Activated naive CD4-positive, alpha-beta T cell treated with anti-CD3 and anti-CD28 coated beads for 36 hours (primary cell): ENCODE results near the gene MAST3. TPM values are rescaled to one million over a fixed set of nuclear protein-coding genes. Genes with fewer than 3 reads are reported as not detected.

Experiments
- CTCF ChIA-PET: fragments of 350-600 bp; sonication (Branson Sonifier 250); formaldehyde crosslinking; loops from one replicate; lab custom pipeline; 2021; ENCODE audit warnings: antibody characterized with exemption; lab: Charles Lee
- DNase-seq: peaks from one replicate; pipeline ENCODE4 v3.0.0-alpha.2; 2020
- H3K27ac Mint-ChIP-seq: one replicate; pipeline ENCODE4 v1.8.0; 2021; ENCODE audit warnings: mild to moderate bottlenecking, mixed read lengths
- H3K27me3 Mint-ChIP-seq: one replicate; pipeline ENCODE4 v1.8.0; 2021; ENCODE audit warnings: low read depth, mixed read lengths
- H3K36me3 Mint-ChIP-seq: one replicate; pipeline ENCODE4 v1.8.0; 2021; ENCODE audit warnings: low read depth, mixed read lengths
- H3K4me1 Mint-ChIP-seq: one replicate; pipeline ENCODE4 v1.8.0; 2021; ENCODE audit warnings: low read depth, mixed read lengths
- H3K4me3 Mint-ChIP-seq: one replicate; pipeline ENCODE4 v1.8.0; 2021; ENCODE audit warnings: mild to moderate bottlenecking, moderate library complexity, mixed read lengths
- H3K9me3 Mint-ChIP-seq: one replicate; pipeline ENCODE4 v1.8.0; 2021; ENCODE audit warnings: mixed read lengths
- intact Hi-C: fragments of 100-400 bp; cut with micrococcal nuclease; formaldehyde crosslinking; loops from one replicate; pipeline ENCODE4 v1.15.1; 2023
- total RNA-seq, 2 experiments: library from RNA; stranded (reverse); gene quantifications; one replicate each; pipeline ENCODE4 v1.2.3, GENCODE V29; 2021

MAST3 gene
- 10 to 100 TPM; 12.8 to 13.5 TPM for total RNA-seq

- peak; percentile 91 for DNase-seq
- Mint-ChIP-seq H3K4me3 (peak within 1 kb of the TSS; percentile 83), H3K36me3 (no peaks in the 10 kb centered on the region), H3K9me3 (no peaks in the 10 kb centered on the region), H3K4me1 (peaks cover 34% of the 10 kb centered on the region), H3K27ac (no peak within 1 kb of the TSS), H3K27me3 (no peaks in the 10 kb centered on the region)
- CTCF ChIA-PET, result interaction anchor here (0.6 to 1.4 kb wide), 6 partner anchors 9 to 293 kb away, joined by 3 to 8 read pairs (median 4); partner anchors contain the start of gene PIK3R2
- intact Hi-C loops, result loop anchor here (1.0 kb wide), 1 partner anchor 11 kb away; the partner anchor contains the start of gene IL12RB1
Observed at GRCh38 chr19:18097217-18097992, at the start of gene MAST3. TSS of gene MAST3 (plus strand) at chr19:18097778. CDS start at chr19:18097793, 15 bp downstream.

- Mint-ChIP-seq H3K4me3 (no peak overlapping the region), H3K27me3 (no peaks in the 10 kb centered on the region), H3K36me3 (no peaks in the 10 kb centered on the region), H3K4me1 (peaks cover 42% of the 10 kb centered on the region), H3K27ac (no peak overlapping the region), H3K9me3 (no peaks in the 10 kb centered on the region)
- DNase-seq, result no peak
- CTCF ChIA-PET, result interaction anchor here (0.6 to 0.9 kb wide), 3 partner anchors 39 to 53 kb away, joined by 4 to 8 read pairs (median 5); no protein-coding TSS in a partner anchor
- intact Hi-C loops, result no loop called here
Observed at GRCh38 chr19:18049385-18049784, 48.2 kb upstream of the MAST3 start.

GRCh38 chr19:18051887-18052286 lies 45.7 kb upstream of the MAST3 start:
- Mint-ChIP-seq H3K27ac (no peak overlapping the region), H3K4me1 (peaks cover 17% of the 10 kb centered on the region), H3K9me3 (no peaks in the 10 kb centered on the region), H3K27me3 (no peaks in the 10 kb centered on the region), H3K4me3 (no peak overlapping the region), H3K36me3 (no peaks in the 10 kb centered on the region)
- intact Hi-C loops, result no loop called here
- CTCF ChIA-PET, result interaction anchor here (1.0 kb wide), 1 partner anchor 28 kb away, joined by 3 read pairs; no protein-coding TSS in a partner anchor
- DNase-seq, result no peak

GRCh38 chr19:18053576-18054219 lies 43.9 kb upstream of the MAST3 start:
- H3K4me3 Mint-ChIP-seq, result no peak overlapping the region
- H3K27me3 Mint-ChIP-seq, result no peaks in the 10 kb centered on the region
- peak; percentile 47 for DNase-seq
- peaks cover 25% of the 10 kb centered on the region for H3K4me1 Mint-ChIP-seq
- H3K36me3 Mint-ChIP-seq, result no peaks in the 10 kb centered on the region
- no peak overlapping the region for H3K27ac Mint-ChIP-seq
- intact Hi-C loops, result no loop called here
- CTCF ChIA-PET, result interaction anchor here (0.8 to 1.0 kb wide), 2 partner anchors 36 to 46 kb away, joined by 3 to 4 read pairs; no protein-coding TSS in a partner anchor
- H3K9me3 Mint-ChIP-seq, result no peaks in the 10 kb centered on the region

- CTCF ChIA-PET, result interaction anchor here (0.6 to 10.4 kb wide), 5 partner anchors 32 to 482 kb away, joined by 3 to 148 read pairs (median 4); partner anchors contain the start of gene ARRDC2
- intact Hi-C loops, result no loop called here
- H3K27me3 Mint-ChIP-seq, result no peaks in the 10 kb centered on the region
Observed at GRCh38 chr19:18055967-18056366, 41.6 kb upstream of the MAST3 start.

GRCh38 chr19:18057557-18057956 lies 40.0 kb upstream of the MAST3 start:
- Mint-ChIP-seq H3K36me3 (no peaks in the 10 kb centered on the region), H3K4me1 (peaks cover 15% of the 10 kb centered on the region), H3K27ac (no peak overlapping the region), H3K4me3 (no peak overlapping the region), H3K9me3 (no peaks in the 10 kb centered on the region), H3K27me3 (no peaks in the 10 kb centered on the region)
- CTCF ChIA-PET, result interaction anchor here (0.6 to 10.4 kb wide), 7 partner anchors 22 to 111 kb away, joined by 3 to 148 read pairs (median 4); partner anchors contain the start of gene ARRDC2
- DNase-seq, result no peak
- intact Hi-C loops, result no loop called here

More at GRCh38 chr19:18055967-18056366, 41.6 kb upstream of the MAST3 start:
- Mint-ChIP-seq H3K4me1 (peaks cover 16% of the 10 kb centered on the region), H3K27ac (no peak overlapping the region), H3K36me3 (no peaks in the 10 kb centered on the region), H3K9me3 (no peaks in the 10 kb centered on the region), H3K4me3 (no peak overlapping the region)
- DNase-seq, result no peak

GRCh38 chr19:18058208-18059009 lies 39.2 kb upstream of the MAST3 start:
- no peaks in the 10 kb centered on the region for H3K9me3 Mint-ChIP-seq
- H3K4me1 Mint-ChIP-seq, result peaks cover 11% of the 10 kb centered on the region
- peak overlapping the region; percentile 59 for H3K27ac Mint-ChIP-seq
- no peak overlapping the region for H3K4me3 Mint-ChIP-seq
- peaks cover 2% of the 10 kb centered on the region for H3K36me3 Mint-ChIP-seq
- intact Hi-C loops, result loop anchor here (1.0 to 2.0 kb wide), 5 partner anchors 13 to 120 kb away; no protein-coding TSS in a partner anchor
- no peaks in the 10 kb centered on the region for H3K27me3 Mint-ChIP-seq
- CTCF ChIA-PET, result interaction anchor here (0.6 to 10.4 kb wide), 13 partner anchors 9 to 110 kb away, joined by 3 to 148 read pairs (median 3); partner anchors contain the start of gene ARRDC2
- peak; percentile 86 for DNase-seq

- H3K9me3 Mint-ChIP-seq, result no peaks in the 10 kb centered on the region
- peaks cover 4% of the 10 kb centered on the region for H3K36me3 Mint-ChIP-seq
- H3K4me3 Mint-ChIP-seq, result no peak overlapping the region
- CTCF ChIA-PET, result interaction anchor here (0.7 to 10.4 kb wide), 10 partner anchors 8 to 114 kb away, joined by 3 to 148 read pairs (median 3); partner anchors contain the start of gene ARRDC2
- no peaks in the 10 kb centered on the region for H3K27me3 Mint-ChIP-seq
- intact Hi-C loops, result loop anchor here (2.0 kb wide), 1 partner anchor 112 kb away; no protein-coding TSS in a partner anchor
- peaks cover 8% of the 10 kb centered on the region for H3K4me1 Mint-ChIP-seq
- DNase-seq, result no peak
- H3K27ac Mint-ChIP-seq, result no peak overlapping the region
Observed at GRCh38 chr19:18059297-18059696, 38.3 kb upstream of the MAST3 start.

- H3K4me1 Mint-ChIP-seq, result peaks cover 8% of the 10 kb centered on the region
- intact Hi-C loops, result loop anchor here (2.0 kb wide), 1 partner anchor 113 kb away; no protein-coding TSS in a partner anchor
- H3K36me3 Mint-ChIP-seq, result peaks cover 4% of the 10 kb centered on the region
- no peaks in the 10 kb centered on the region for H3K27me3 Mint-ChIP-seq
- no peak for DNase-seq
- H3K9me3 Mint-ChIP-seq, result no peaks in the 10 kb centered on the region
- no peak overlapping the region for H3K4me3 Mint-ChIP-seq
- CTCF ChIA-PET, result interaction anchor here (0.7 to 10.4 kb wide), 9 partner anchors 11 to 201 kb away, joined by 3 to 148 read pairs (median 3); partner anchors contain the start of gene ARRDC2
- no peak overlapping the region for H3K27ac Mint-ChIP-seq
Observed at GRCh38 chr19:18059902-18060301, 37.7 kb upstream of the MAST3 start.

GRCh38 chr19:18060472-18060871 lies 37.1 kb upstream of the MAST3 start:
- Mint-ChIP-seq H3K4me1 (peaks cover 8% of the 10 kb centered on the region), H3K9me3 (no peaks in the 10 kb centered on the region), H3K4me3 (no peak overlapping the region), H3K27ac (no peak overlapping the region), H3K27me3 (no peaks in the 10 kb centered on the region), H3K36me3 (peaks cover 4% of the 10 kb centered on the region)
- DNase-seq, result no peak
- intact Hi-C loops, result no loop called here
- CTCF ChIA-PET, result interaction anchor here (0.6 to 10.4 kb wide), 10 partner anchors 10 to 201 kb away, joined by 3 to 148 read pairs (median 4); partner anchors contain the start of gene ARRDC2

- H3K27ac Mint-ChIP-seq, result no peak overlapping the region
- DNase-seq, result no peak
- no peaks in the 10 kb centered on the region for H3K27me3 Mint-ChIP-seq
- H3K4me1 Mint-ChIP-seq, result peaks cover 8% of the 10 kb centered on the region
- H3K9me3 Mint-ChIP-seq, result no peaks in the 10 kb centered on the region
- no peak overlapping the region for H3K4me3 Mint-ChIP-seq
- CTCF ChIA-PET, result interaction anchor here (1.0 to 10.4 kb wide), 5 partner anchors 51 to 190 kb away, joined by 3 to 148 read pairs (median 4); partner anchors contain the start of genes ARRDC2 and PIK3R2
- peaks cover 4% of the 10 kb centered on the region for H3K36me3 Mint-ChIP-seq
- intact Hi-C loops, result loop anchor here (2.0 kb wide), 1 partner anchor 191 kb away; no protein-coding TSS in a partner anchor
Observed at GRCh38 chr19:18062028-18062427, 35.5 kb upstream of the MAST3 start.
